Suppressor macrophage treated with lipopolysaccharide for 1 hour (primary cell): ENCODE measurements around the gene ITGAD.
"Not testable (repeated sequence)": the region's sequence is repeated elsewhere in the genome, so short reads cannot be mapped to it uniquely, and the experiment has no call there.

Experiments used
- DNase-seq, 3 donors: peaks; one replicate each; pipeline ENCODE4 v3.0.0-alpha.2; 2020 to 2022

The ITGAD gene

DNA sequence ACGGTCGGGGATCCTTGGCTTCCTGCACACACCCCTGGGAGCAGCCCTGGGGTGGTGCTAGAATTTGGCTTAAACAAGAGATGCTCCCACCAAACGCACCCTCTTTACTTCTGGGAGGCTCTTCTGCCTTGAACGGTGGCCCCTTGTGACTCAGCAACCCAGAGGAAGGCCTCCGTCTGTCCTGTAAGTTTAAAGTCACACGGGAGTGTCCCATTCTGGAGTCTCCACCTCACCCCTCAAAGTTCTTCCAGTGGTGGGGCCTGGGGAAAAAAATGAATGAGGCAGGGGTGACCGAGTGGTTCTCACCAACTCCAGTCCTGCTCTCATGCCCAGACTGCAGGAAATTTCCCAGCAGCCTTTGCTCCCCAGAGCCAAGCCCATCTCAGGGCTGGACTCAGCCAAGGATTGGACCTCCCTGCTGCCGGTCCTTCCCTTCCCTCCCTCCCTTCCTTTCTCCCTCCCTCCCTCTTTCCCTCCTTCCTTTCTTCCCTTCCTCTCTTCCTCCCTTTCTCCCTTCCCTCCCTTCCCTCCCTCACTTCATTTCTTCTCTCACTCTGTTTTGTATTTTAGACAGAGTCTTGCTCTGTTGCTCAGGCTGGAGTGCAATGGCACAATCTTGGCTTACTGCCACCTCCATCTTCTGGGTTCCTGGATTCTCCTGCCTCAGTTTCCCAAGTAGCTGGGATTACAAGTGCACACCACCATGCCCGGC, 11.4 kb downstream of the ITGAD start:
- no peak for DNase-seq

DNA sequence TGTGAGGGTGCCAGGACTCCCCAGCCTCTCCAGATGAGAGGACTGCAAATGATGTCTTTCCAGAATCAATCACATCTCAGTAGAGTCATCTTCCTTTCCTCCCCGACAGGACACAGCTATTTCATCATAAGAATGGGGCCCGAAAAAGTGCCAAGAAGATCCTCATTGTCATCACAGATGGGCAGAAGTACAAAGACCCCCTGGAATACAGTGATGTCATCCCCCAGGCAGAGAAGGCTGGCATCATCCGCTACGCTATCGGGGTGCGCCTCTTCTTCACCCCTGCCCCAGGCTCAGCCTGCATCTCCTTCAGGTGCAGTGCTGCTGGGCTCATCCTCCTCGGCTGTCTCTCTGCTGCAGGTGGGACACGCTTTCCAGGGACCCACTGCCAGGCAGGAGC, 14.3 kb downstream of the ITGAD start:
- DNase-seq = no peak

- DNase-seq = no peak
Measured at GRCh38 chr16:31409433-31409832, 16.3 kb downstream of the ITGAD start.

DNA sequence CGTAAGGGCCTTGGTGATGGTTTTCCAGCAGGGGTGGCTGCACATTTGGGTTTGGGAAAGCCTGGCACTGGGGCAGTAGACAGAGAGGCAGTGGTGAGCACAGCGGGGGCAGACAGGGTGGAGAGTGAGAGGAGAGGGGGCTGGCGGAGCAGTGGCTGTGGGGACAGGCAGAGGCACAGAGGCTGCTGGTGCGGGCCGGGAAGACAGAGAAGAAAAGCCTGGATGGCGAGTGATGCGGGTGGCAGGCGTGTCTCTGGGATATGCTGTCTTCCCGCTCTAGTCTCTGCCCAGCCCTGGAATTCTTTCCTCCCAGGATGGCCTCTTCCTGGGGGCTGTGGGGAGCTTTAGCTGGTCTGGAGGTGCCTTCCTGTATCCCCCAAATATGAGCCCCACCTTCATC, 16.9 kb downstream of the ITGAD start:
- DNase-seq = no peak

DNA sequence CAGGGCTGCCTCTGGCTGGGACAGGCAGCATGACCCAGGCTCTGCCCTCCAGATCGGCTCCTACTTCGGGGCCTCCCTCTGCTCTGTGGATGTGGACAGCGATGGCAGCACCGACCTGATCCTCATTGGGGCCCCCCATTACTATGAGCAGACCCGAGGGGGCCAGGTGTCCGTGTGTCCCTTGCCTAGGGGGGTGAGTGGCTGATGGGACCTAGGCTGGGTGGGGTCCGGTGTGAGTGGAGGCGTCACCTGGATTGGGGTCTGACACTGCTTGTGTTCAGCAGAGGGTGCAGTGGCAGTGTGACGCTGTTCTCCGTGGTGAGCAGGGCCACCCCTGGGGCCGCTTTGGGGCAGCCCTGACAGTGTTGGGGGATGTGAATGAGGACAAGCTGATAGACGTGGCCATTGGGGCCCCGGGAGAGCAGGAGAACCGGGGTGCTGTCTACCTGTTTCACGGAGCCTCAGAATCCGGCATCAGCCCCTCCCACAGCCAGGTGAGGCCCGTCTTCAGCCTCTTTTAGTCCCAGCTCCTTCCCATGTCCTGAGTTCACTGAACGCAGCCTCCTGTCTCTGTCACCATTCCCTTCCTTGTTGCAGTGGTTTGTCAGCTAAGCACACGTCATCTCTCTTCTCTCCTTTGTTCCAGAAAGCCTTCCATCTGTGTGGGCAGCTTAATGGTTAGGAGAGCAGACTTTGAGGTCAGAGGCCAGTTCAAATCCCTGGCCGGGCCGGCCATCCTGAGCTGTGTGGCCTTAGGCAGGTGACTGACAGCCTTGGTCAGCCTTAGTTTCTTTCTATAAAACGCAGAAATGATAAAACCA, 18.1 kb downstream of the ITGAD start:
- DNase-seq = no peak

DNA sequence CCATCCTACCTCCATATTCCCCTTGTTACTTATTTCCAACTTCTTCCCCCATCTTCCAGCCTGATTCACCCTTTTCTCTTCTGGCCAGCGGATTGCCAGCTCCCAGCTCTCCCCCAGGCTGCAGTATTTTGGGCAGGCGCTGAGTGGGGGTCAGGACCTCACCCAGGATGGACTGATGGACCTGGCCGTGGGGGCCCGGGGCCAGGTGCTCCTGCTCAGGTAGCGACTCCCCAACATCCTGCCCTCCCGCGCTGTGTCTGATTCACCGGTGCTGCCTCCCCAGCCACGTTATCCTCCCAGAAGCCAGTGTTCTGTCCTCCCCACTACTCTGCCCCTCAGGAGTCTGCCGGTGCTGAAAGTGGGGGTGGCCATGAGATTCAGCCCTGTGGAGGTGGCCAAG, 19.6 kb downstream of the ITGAD start:
- no peak for DNase-seq

- DNase-seq = peak; percentile 44 to 60 (median 58)
Measured at GRCh38 chr16:31413381-31413780, 20.2 kb downstream of the ITGAD start.

DNA sequence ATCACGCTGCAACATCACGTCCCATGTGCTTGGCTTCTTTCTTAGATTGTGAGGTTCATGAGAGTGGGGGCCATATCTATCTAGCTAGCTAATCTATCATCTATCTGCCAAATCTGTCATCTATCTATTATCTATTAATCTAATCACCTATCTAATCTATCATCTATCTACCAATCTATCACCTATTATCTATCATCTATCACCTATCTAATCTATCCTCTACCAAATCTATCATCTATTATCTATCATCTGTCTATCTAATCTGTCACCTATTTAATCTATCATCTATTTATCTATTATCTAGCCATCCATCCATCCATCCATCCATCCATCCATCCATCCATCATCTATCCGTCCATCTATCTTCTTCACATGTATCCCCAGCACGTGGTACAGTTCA, 20.8 kb downstream of the ITGAD start:
- DNase-seq = no peak

- no peak for DNase-seq
Measured at GRCh38 chr16:31414706-31415105, 21.6 kb downstream of the ITGAD start.

GRCh38 chr16:31416371-31416770, 23.2 kb downstream of the ITGAD start:
- no peak for DNase-seq

GRCh38 chr16:31417036-31417435, 23.9 kb downstream of the ITGAD start:
- DNase-seq = not testable (repeated sequence)

DNA sequence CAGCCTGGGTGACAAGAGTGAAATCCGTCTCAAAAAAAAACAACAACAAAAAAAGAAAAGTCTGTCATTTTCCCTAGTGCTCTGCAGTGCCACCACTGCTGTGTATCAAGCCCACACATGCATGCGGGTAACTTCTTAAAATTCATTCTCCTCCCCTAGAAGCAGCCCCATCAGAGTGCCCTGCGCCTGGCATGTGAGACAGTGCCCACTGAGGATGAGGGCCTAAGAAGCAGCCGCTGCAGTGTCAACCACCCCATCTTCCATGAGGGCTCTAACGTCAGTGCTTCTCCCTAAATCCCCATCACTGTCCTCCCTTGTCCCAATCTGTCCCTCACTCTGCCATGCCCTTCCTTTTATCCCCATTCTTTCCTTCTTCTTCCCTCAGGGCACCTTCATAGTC, 24.8 kb downstream of the ITGAD start:
- no peak for DNase-seq

GRCh38 chr16:31420037-31420436, 26.9 kb downstream of the ITGAD start:
- no peak for DNase-seq

GRCh38 chr16:31421587-31421986, 28.5 kb downstream of the ITGAD start:
- DNase-seq = no peak

- no peak for DNase-seq
Measured at GRCh38 chr16:31423241-31423640, 30.1 kb downstream of the ITGAD start.

GRCh38 chr16:31423801-31424200, 30.7 kb downstream of the ITGAD start:
- DNase-seq = no peak

DNA sequence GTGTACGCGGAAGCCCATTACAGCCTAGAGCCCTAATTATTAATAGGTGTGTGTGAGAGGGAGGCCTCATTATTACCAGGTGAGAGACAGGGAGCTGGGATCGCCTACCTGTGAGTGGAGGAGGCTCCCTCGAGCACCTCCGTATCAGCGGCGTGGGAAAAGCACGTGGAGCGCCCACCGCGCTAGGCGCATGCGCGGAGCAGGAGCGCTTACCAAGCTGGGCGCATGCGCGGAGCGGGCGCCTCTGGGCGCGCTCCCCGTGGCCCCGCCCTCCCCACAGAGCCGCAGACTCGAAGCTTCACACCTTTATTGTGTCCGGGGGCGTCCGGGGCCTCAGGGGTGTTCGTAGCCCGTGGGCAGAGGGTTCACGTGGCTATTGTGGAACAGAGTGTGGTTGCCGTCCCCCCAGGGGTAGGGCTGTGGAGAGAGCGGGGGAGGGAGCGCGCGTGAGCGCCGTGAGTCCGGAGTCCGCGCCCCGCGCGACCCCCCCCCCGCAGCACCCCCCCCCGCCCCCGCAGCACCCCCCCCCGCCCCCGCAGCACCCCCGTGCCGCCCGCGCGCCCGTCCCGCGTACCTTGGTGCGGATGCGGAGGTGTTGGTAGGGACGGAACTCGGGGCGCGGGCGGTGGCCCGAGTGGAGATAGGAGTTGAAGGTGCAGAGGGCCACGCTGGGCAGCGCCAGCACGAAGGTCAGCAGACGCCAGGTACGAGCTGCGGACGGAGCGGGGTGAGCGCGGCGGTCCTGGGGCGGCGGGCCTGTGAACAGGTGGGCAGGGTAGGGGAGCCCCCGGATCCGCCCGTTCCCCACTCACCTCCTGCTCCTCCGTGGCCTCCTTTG, 34.5 kb downstream of the ITGAD start:
- DNase-seq = peak; percentile 62 to 89 (median 82)

DNA sequence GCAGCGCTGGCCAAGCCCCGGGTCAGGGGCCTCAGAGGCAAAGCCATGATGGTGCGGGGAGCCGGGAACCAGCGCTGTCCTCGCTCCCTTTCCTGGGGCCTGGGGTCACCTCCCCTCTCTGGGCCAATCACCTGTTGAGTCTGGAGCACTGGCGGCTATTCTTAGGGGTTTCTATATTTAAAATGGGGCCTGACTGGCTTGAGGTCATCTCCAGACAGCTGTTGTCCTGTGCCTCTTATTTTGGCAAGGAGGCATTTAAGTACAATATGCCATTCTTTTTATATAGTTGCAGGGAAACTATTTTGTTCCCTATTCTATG, 35.1 kb downstream of the ITGAD start, which contains the start of gene COX6A2:
COX6A2 (minus strand) TSS at position 82 of the 319 bp plus-strand sequence; CDS start at position 47, 35 bp downstream.
- no peak for DNase-seq

DNA sequence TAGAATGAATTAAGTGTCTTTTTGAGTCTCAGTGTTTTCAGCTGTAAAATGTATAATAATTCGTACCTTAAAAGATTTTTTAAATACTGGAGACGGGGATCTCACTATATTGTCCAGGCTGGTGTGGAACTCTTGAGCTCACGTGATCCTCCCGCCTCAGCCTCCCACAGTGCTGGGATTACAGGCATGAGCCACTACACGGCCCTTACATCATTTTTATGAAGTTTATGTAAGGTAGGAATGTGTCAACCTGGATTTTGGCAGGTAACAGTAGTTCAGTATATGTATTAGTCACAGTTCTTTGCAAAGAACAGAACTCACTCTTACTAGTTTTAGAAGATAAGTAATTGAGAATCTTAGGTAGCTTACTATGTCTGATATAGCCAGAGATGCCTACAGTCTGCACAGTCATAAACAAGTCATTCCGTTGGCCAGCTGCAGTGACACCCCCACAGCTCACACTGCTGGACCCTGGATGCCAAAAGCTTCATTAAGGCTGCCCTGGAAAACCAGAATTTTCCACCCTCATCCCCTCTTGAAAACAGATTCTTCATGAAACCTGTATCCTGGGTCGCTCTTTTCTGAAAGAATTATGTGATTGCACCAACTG, 35.6 kb downstream of the ITGAD start:
- DNase-seq = no peak

GRCh38 chr16:31429314-31429713, 36.2 kb downstream of the ITGAD start:
- DNase-seq = no peak

DNA sequence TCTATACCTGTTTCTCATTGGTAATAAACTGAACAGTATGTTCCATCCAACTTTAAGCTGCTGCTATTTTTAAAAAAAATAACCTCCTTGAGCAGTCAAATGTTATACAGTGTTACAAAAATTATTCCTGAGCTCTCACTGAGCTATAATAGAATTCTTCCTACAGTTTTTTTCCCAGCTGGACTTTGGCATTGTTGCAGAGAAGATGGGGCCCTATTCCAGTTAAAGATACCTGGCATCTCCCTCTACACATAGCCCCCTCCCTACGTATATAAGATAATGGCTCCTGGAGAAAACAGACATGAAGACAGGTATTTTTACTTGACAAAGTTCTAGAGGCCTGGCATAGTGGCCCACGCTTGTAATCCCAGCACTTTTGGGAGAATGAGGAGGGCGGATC, 36.7 kb downstream of the ITGAD start:
- no peak for DNase-seq

- DNase-seq = no peak
Measured at GRCh38 chr16:31430380-31431052, 37.4 kb downstream of the ITGAD start.
